Type B pancreatic cell (in vitro differentiated cells): ENCODE data around the gene PHYKPL. TPM values are rescaled to one million over a fixed set of nuclear protein-coding genes. Genes with fewer than 3 reads are reported as not detected.
"Not testable (repeated sequence)": the region's sequence is repeated elsewhere in the genome, so short reads cannot be mapped to it uniquely, and the experiment has no call there.

Experiments
- DNase-seq: peaks from one replicate; pipeline ENCODE4 v3.0.0; 2021; ENCODE audit warnings: mixed read lengths; ENCODE audit not compliant: unreplicated experiment; ENCODE audit errors: extremely low spot score
- H3K27ac Mint-ChIP-seq: 2 replicates; pipeline ENCODE4 v1.8.0; 2021; ENCODE audit warnings: mild to moderate bottlenecking, mixed read lengths
- H3K27me3 Mint-ChIP-seq: 2 replicates; pipeline ENCODE4 v1.8.0; 2021; ENCODE audit warnings: mixed read lengths
- H3K36me3 Mint-ChIP-seq: 2 replicates; pipeline ENCODE4 v1.8.0; 2021; ENCODE audit warnings: mixed read lengths
- H3K4me1 Mint-ChIP-seq: one replicate; pipeline ENCODE4 v1.8.0; 2021; ENCODE audit warnings: mixed read lengths; ENCODE audit not compliant: unreplicated experiment
- H3K4me3 Mint-ChIP-seq: 2 replicates; pipeline ENCODE4 v1.8.0; 2021; ENCODE audit warnings: mild to moderate bottlenecking, mixed read lengths
- H3K9me3 Mint-ChIP-seq: 2 replicates; pipeline ENCODE4 v1.8.0; 2021; ENCODE audit warnings: mixed read lengths
- total RNA-seq: library from RNA; stranded (reverse); gene quantifications from 2 replicates; pipeline ENCODE4 v1.2.1, GENCODE V29; 2021; ENCODE audit warnings: low replicate concordance
- TF ChIP-seq, protein P1 (sequence below): fragments of 200-600 bp; sonication (generic); conservative IDR thresholded peaks from 2 replicates; pipeline ENCODE4 v1.5.0; 2021; ENCODE audit warnings: antibody characterized with exemption, mild to moderate bottlenecking

The PHYKPL gene
- total RNA-seq, 1 donor from 2014 or later, result 76.2 TPM

DNA sequence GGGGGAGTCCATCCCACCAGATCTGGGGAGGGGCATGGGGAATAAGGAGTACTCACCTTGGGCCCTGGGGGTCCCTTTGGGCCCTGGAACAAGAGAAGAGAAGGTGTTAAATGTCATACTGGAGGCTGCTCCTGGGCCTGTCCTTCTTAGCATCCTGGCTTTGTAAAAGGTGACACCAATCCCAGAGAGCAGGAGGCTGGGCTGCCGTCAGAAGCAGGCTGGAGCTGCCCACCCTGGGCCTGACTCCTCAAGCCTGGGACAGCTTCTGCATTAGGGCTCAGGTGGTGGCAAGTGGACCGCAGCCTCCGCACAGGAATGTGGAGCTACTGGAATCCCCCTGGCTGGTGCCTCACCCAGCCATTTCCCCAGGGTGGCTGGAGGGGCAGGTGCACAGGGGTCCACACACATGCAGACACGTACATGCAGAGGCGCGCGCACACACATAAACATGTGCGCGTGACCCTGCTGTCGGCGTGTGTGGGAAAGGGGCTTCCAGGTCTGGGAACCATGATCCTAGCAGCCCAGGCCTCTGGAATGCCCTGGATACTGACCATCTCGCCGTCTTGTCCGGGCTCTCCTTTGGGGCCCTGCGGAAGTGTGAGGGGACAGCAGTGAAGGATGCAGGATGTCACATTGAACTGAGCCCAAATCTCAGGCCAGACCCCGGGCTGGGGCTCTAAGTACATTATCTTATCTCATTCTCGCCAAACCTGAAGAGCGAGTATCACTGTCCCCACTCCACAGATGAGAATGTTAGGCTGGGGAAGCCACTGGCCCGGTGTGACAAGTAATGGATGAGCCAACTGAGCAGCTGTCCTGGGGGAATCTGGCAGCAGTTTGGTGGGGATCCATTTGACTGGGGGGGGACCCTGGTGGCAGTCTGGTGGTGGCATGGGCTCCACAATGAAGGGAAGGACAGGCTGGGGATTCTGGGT, 29.3 kb upstream of the PHYKPL start:
- Mint-ChIP-seq H3K27ac (peak overlapping the region; percentile 29), H3K4me1 (no peaks in the 10 kb centered on the region), H3K27me3 (no peaks in the 10 kb centered on the region), H3K9me3 (peaks cover 5% of the 10 kb centered on the region), H3K36me3 (no peaks in the 10 kb centered on the region), H3K4me3 (no peak overlapping the region)
- TF ChIP-seq, protein P1, sequence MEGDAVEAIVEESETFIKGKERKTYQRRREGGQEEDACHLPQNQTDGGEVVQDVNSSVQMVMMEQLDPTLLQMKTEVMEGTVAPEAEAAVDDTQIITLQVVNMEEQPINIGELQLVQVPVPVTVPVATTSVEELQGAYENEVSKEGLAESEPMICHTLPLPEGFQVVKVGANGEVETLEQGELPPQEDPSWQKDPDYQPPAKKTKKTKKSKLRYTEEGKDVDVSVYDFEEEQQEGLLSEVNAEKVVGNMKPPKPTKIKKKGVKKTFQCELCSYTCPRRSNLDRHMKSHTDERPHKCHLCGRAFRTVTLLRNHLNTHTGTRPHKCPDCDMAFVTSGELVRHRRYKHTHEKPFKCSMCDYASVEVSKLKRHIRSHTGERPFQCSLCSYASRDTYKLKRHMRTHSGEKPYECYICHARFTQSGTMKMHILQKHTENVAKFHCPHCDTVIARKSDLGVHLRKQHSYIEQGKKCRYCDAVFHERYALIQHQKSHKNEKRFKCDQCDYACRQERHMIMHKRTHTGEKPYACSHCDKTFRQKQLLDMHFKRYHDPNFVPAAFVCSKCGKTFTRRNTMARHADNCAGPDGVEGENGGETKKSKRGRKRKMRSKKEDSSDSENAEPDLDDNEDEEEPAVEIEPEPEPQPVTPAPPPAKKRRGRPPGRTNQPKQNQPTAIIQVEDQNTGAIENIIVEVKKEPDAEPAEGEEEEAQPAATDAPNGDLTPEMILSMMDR, result no peak
- DNase-seq, result no peak

DNA sequence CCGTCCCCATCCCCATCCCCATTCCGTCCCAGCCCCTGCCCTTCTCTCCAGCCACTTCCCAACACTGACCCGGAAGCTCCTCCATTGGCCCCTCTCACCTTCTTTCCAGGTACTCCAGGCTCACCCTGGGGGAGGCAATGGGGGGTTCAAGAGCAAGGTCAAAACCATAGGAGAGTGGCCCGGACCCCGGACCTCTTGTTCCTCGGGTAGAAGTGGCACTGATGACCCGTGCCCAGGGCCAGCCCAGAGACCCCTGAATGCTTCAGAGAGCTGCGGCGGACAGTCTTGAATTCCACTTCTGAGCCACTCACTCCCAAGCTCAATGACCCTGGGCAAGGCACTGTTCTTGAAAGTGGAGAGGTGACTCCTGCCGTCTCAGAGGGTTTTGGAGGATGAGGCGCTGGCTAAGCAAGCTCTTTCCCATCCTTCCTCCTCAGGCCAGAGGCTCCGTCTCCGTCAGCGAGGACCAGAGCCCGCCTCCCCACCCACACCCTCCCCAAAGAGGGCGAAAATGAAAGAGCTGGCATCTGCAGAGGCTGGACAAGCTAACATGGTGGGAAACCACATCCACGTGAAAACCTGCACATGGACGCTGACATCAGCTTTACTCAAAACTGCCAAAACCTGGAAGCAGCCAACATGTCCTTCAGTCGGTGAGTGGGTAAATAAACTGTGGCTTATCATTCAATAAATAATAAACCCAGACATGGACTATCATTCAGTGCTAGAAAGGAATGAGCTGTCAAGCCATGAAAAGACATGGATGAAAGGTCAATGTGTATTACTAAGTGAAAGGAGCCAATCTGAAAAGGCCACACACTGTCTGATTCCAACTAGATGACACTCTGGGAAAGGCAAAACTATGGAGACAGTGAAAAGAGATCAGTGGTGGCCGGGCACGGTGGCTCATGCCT, 27.3 kb upstream of the PHYKPL start:
- no peaks in the 10 kb centered on the region for H3K27me3 Mint-ChIP-seq
- peaks cover 5% of the 10 kb centered on the region for H3K9me3 Mint-ChIP-seq
- H3K4me3 Mint-ChIP-seq, result no peak overlapping the region
- no peaks in the 10 kb centered on the region for H3K36me3 Mint-ChIP-seq
- TF ChIP-seq, protein P1, result no peak
- H3K27ac Mint-ChIP-seq, result no peak overlapping the region
- DNase-seq, result no peak
- H3K4me1 Mint-ChIP-seq, result no peaks in the 10 kb centered on the region

DNA sequence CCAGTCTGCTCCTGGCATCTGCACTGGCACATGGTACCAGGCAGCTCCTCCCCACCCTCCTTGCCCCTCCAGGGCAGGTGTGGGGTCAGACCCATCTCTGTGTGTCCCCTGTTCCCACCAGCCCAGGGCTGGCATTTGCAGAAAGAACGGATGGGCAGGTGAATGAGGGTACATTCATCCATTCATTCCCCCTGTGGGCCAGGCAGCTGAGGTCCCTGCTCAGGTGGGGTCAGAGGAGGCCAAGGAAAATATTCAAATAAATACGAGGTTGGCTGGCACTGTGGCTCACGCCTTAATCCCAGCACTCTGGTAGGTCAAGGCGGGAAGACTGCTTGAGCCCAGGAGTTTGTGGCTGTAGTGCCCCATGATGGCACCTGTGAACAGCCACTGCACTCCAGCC, 25.0 kb upstream of the PHYKPL start:
- H3K27me3 Mint-ChIP-seq, result no peaks in the 10 kb centered on the region
- TF ChIP-seq, protein P1, result no peak
- no peaks in the 10 kb centered on the region for H3K9me3 Mint-ChIP-seq
- no peak overlapping the region for H3K27ac Mint-ChIP-seq
- H3K4me1 Mint-ChIP-seq, result no peaks in the 10 kb centered on the region
- H3K36me3 Mint-ChIP-seq, result no peaks in the 10 kb centered on the region
- no peak overlapping the region for H3K4me3 Mint-ChIP-seq
- no peak for DNase-seq

DNA sequence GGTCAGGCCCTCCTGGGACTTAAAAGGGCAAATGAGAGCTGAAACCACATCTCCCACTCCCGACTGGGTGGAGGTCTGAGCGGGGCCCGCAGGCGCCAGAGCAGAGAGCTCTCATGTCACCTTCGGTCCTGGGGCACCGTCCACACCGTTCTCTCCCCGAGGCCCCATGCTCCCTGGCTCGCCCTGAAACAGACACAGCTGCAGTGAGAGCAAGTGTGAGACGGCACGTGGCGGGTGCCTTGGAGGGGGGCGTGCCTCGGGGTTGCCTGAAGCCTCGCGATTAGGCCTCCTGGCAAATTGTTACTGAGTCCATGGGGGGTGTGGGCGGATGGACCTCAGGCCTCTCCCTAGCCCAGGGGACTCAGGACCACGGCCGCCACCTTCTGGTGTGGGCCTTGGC, 24.1 kb upstream of the PHYKPL start:
- no peaks in the 10 kb centered on the region for H3K9me3 Mint-ChIP-seq
- H3K27me3 Mint-ChIP-seq, result no peaks in the 10 kb centered on the region
- DNase-seq, result no peak
- H3K27ac Mint-ChIP-seq, result no peak overlapping the region
- no peak overlapping the region for H3K4me3 Mint-ChIP-seq
- TF ChIP-seq, protein P1, result no peak
- H3K36me3 Mint-ChIP-seq, result no peaks in the 10 kb centered on the region
- no peaks in the 10 kb centered on the region for H3K4me1 Mint-ChIP-seq

DNA sequence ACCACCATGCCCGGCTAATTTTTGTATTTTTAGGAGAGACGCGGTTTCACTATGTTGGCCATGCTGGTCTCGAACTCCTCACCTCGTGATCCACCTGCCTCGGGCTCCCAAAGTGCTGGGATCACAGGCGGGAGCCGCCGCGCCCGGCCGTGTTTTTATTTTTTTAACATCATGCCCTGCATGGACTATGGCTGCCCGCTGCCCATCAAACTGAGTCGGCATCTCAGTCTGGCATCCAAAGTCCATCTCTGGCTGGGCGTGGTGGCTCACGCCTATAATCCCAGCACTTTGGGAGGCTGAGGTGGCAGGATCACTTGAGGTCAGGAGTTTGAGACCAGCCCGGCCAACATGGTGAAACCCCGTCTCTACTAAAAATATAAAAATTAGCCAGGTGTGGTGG, 21.0 kb upstream of the PHYKPL start:
- H3K36me3 Mint-ChIP-seq, H3K4me3 Mint-ChIP-seq, H3K4me1 Mint-ChIP-seq, H3K27me3 Mint-ChIP-seq, DNase-seq, H3K27ac Mint-ChIP-seq, H3K9me3 Mint-ChIP-seq: not testable (repeated sequence)

DNA sequence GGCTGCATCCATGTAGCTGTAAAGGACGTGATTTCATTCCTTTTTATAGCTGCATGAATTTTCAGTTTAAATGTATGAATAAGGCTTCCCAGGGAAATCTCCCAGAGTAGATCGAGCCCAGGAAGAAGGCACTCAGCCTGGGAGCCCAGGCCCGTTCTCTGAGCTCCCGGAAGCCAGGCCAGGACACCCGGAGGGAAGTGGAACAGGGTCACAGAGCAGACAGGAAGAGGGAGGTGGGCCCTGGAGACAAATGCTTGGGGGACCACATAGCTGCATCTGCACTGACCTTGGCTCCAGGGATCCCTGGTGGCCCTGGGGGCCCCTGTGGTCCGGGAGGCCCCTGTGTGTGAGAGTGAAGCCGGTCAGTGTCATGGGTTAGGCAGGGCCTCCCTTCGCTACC, 19.7 kb upstream of the PHYKPL start:
- Mint-ChIP-seq H3K27ac (no peak overlapping the region), H3K9me3 (no peaks in the 10 kb centered on the region), H3K4me3 (no peak overlapping the region), H3K4me1 (no peaks in the 10 kb centered on the region), H3K27me3 (no peaks in the 10 kb centered on the region), H3K36me3 (no peaks in the 10 kb centered on the region)
- TF ChIP-seq, protein P1, result no peak
- no peak for DNase-seq
